H1 (cell line): ENCODE measurements around the gene POLN. TPM values are rescaled to one million over a fixed set of nuclear protein-coding genes. Genes with fewer than 3 reads are reported as not detected.

Experiments used
- CTCF ChIA-PET: fragments of 300-600 bp; sonication (Branson Sonifier 250); formaldehyde crosslinking; loops from one replicate; lab custom pipeline; 2021; ENCODE audit not compliant: partially characterized antibody; lab: Charles Lee
- POLR2A ChIA-PET: fragments of 300-600 bp; sonication (Branson Sonifier 250); formaldehyde crosslinking; loops from one replicate; lab custom pipeline; 2021; ENCODE audit warnings: inconsistent platforms; ENCODE audit not compliant: partially characterized antibody; lab: Charles Lee
- DNase-seq, 2 experiments: peaks; one replicate each; pipeline versions ENCODE4 v3.0.0 to v3.0.0-alpha.2; 2010 to 2022; ENCODE audit warnings: low spot score in 2 of 2, low read depth in 1 of 2, mixed read lengths in 1 of 2
- FAIRE-seq: peaks from 2 replicates; lab custom pipeline; 2011; peaks lifted over from hg19 to GRCh38; lab: Jason Lieb, UNC
- H2AFZ ChIP-seq: 2 replicates; pipeline ENCODE4 v1.8.1; 2012; ENCODE audit warnings: low read length, inconsistent platforms
- H2AK5ac ChIP-seq: 2 replicates; pipeline ENCODE4 v1.6.1; 2013; ENCODE audit warnings: low read depth, low read length
- H2BK120ac ChIP-seq: replicated peaks from 2 replicates; pipeline ENCODE3; 2013; ENCODE audit warnings: low read depth, low read length, inconsistent platforms
- H2BK12ac ChIP-seq: 2 replicates; pipeline ENCODE4 v1.6.1; 2013; ENCODE audit warnings: low read depth, low read length
- H2BK15ac ChIP-seq: 2 replicates; pipeline ENCODE4 v1.6.1; 2013; ENCODE audit warnings: low read length
- H2BK20ac ChIP-seq: 2 replicates; pipeline ENCODE4 v1.6.1; 2013; ENCODE audit warnings: low read length
- H2BK5ac ChIP-seq: 2 replicates; pipeline ENCODE4 v1.6.1; 2013; ENCODE audit warnings: low read depth, low read length
- H3K14ac ChIP-seq: 2 replicates; pipeline ENCODE4 v1.6.1; 2013; ENCODE audit warnings: inconsistent platforms; ENCODE audit not compliant: insufficient read length
- H3K18ac ChIP-seq: 2 replicates; pipeline ENCODE4 v1.6.1; 2013; ENCODE audit warnings: low read length; ENCODE audit errors: extremely low read depth
- H3K23ac ChIP-seq: 2 replicates; pipeline ENCODE4 v1.6.1; 2013; ENCODE audit warnings: inconsistent platforms; ENCODE audit not compliant: insufficient read length
- H3K23me2 ChIP-seq: 2 replicates; pipeline ENCODE4 v1.6.1; 2013; ENCODE audit warnings: low read depth, low read length
- H3K27ac ChIP-seq: 2 replicates; pipeline ENCODE4 v1.6.1; 2011; ENCODE audit warnings: low read depth, low read length, inconsistent platforms
- H3K27me3 ChIP-seq, 4 experiments: replicated peaks in 1 of 4; 1 replicate in 1 of 4; 2 replicates in 3 of 4; pipeline versions ENCODE4 v1.6.1 to v1.8.1; 2011 to 2013; ENCODE audit warnings: low read length in 3 of 4, mild to moderate bottlenecking in 3 of 4, inconsistent platforms in 2 of 4, mixed read lengths in 2 of 4, moderate library complexity in 1 of 4; ENCODE audit not compliant: control insufficient read depth in 3 of 4, insufficient read depth in 3 of 4; ENCODE audit errors: extremely low read depth in 1 of 4
- H3K36me3 ChIP-seq, 4 experiments: 2 replicates each; pipeline versions ENCODE4 v1.6.1 to v1.8.1; 2011 to 2013; ENCODE audit warnings: mild to moderate bottlenecking in 4 of 4, low read length in 3 of 4, moderate library complexity in 2 of 4, control low read depth in 1 of 4, inconsistent platforms in 1 of 4; ENCODE audit not compliant: insufficient read depth in 4 of 4, control insufficient read depth in 2 of 4
- H3K4ac ChIP-seq: replicated peaks from 2 replicates; pipeline ENCODE3; 2013; ENCODE audit warnings: low read length, low read depth, mixed read lengths, inconsistent platforms; ENCODE audit not compliant: insufficient read length
- H3K4me1 ChIP-seq, 4 experiments: replicated peaks in 1 of 4; 1 replicate in 1 of 4; 2 replicates in 3 of 4; pipeline versions ENCODE4 v1.6.1 to v1.8.1; 2011 to 2013; ENCODE audit warnings: low read length in 3 of 4, inconsistent platforms in 2 of 4, mixed read lengths in 1 of 4; ENCODE audit not compliant: insufficient read depth in 4 of 4, control insufficient read depth in 3 of 4
- H3K4me2 ChIP-seq, 2 experiments: 2 replicates each; pipeline versions ENCODE4 v1.6.1 to v1.8.1; 2011 to 2013; ENCODE audit warnings: low read depth in 2 of 2, low read length in 2 of 2, control low read depth in 1 of 2, inconsistent platforms in 1 of 2, mild to moderate bottlenecking in 1 of 2; ENCODE audit not compliant: insufficient read depth in 1 of 2
- H3K4me3 ChIP-seq, 4 experiments: fragments of 200-600, 300-600 bp in 1 of 4; sonication (generic), shearing (Covaris generic), sonication (Bioruptor Twin) in 1 of 4; 2 replicates each; pipeline versions ENCODE4 v1.5.1 to v1.8.1; 2011 to 2016; ENCODE audit warnings: low read length in 4 of 4, low read depth in 3 of 4, control low read depth in 2 of 4, inconsistent platforms in 2 of 4, mild to moderate bottlenecking in 2 of 4, mixed read lengths in 1 of 4, moderate library complexity in 1 of 4; ENCODE audit not compliant: insufficient read depth in 2 of 4; ENCODE audit errors: extremely low read depth in 1 of 4
- H3K56ac ChIP-seq: replicated peaks from 2 replicates; pipeline ENCODE3; 2013; ENCODE audit warnings: low read depth, mild to moderate bottlenecking, mixed read lengths, low read length, inconsistent platforms; ENCODE audit not compliant: insufficient read length
- H3K79me1 ChIP-seq: 2 replicates; pipeline ENCODE4 v1.6.1; 2013; ENCODE audit warnings: low read depth, low read length, control low read depth
- H3K79me2 ChIP-seq, 2 experiments: 2 replicates each; pipeline versions ENCODE4 v1.6.1 to v1.8.1; 2012 to 2013; ENCODE audit warnings: low read length in 2 of 2, mild to moderate bottlenecking in 2 of 2, inconsistent platforms in 1 of 2; ENCODE audit not compliant: insufficient read depth in 2 of 2, control insufficient read depth in 1 of 2
- H3K9ac ChIP-seq, 4 experiments: replicated peaks in 1 of 4; 1 replicate in 1 of 4; 2 replicates in 3 of 4; pipeline versions ENCODE4 v1.6.1 to v1.8.1; 2011 to 2013; ENCODE audit warnings: low read depth in 3 of 4, low read length in 3 of 4, control low read depth in 2 of 4, mild to moderate bottlenecking in 2 of 4, moderate library complexity in 2 of 4, inconsistent platforms in 1 of 4; ENCODE audit errors: extremely low read depth in 1 of 4
- H3K9me3 ChIP-seq, 2 experiments: 2 replicates each; pipeline versions ENCODE4 v1.6.1 to v1.8.1; 2012 to 2013; ENCODE audit warnings: mild to moderate bottlenecking in 2 of 2, moderate library complexity in 2 of 2, control low read depth in 1 of 2, inconsistent platforms in 1 of 2, low read depth in 1 of 2, low read length in 1 of 2, mixed read lengths in 1 of 2; ENCODE audit not compliant: insufficient read depth in 2 of 2
- H4K20me1 ChIP-seq, 2 experiments: replicated peaks in 1 of 2; 2 replicates each; pipeline versions ENCODE3 to v1.8.1; 2011 to 2013; ENCODE audit warnings: inconsistent platforms in 2 of 2, low read length in 2 of 2, mild to moderate bottlenecking in 1 of 2; ENCODE audit not compliant: insufficient read depth in 2 of 2, control insufficient read depth in 1 of 2
- H4K5ac ChIP-seq: 2 replicates; pipeline ENCODE4 v1.6.1; 2013; ENCODE audit warnings: low read length, low read depth, mixed read lengths, inconsistent platforms; ENCODE audit not compliant: insufficient read length
- H4K8ac ChIP-seq: 2 replicates; pipeline ENCODE4 v1.8.0; 2013; ENCODE audit warnings: mild to moderate bottlenecking, moderate library complexity, low read length, inconsistent platforms; ENCODE audit not compliant: insufficient read depth; ENCODE audit errors: extremely low read depth
- H4K91ac ChIP-seq: replicated peaks from 2 replicates; pipeline ENCODE3; 2013; ENCODE audit warnings: low read length, mixed read lengths, inconsistent platforms; ENCODE audit not compliant: insufficient read length
- ASH2L ChIP-seq: fragments of 200-600, 300-600 bp; sonication (generic); IDR thresholded peaks from one replicate; pipeline ENCODE4 v1.7.1; 2017; ENCODE audit warnings: low read length
- BCL11A ChIP-seq, 2 experiments: IDR thresholded peaks; one replicate each; pipeline ENCODE4 v1.6.1; 2011; ENCODE audit warnings: low read depth in 2 of 2, low read length in 2 of 2, mild to moderate bottlenecking in 2 of 2
- CBX8 ChIP-seq: fragments of 300-800, 300-1000 bp; sonication (generic); IDR thresholded peaks from 2 replicates; pipeline ENCODE4 v1.7.1; 2016; ENCODE audit warnings: low read depth, low read length, borderline replicate concordance
- CHD1 ChIP-seq: IDR thresholded peaks from 2 replicates; pipeline ENCODE4 v1.6.1; 2012; ENCODE audit warnings: low read depth, low read length, improper control_type of control experiment
- CREB1 ChIP-seq: IDR thresholded peaks from 2 replicates; pipeline ENCODE4 v1.6.1; 2012; ENCODE audit warnings: inconsistent platforms
- HDAC2 ChIP-seq, 2 experiments: fragments of 300-600 bp in 1 of 2; sonication (generic) in 1 of 2; IDR thresholded peaks; 2 replicates each; pipeline ENCODE4 v1.6.1; 2011 to 2012; ENCODE audit warnings: low read depth in 2 of 2, low read length in 2 of 2, mild to moderate bottlenecking in 2 of 2, moderate library complexity in 2 of 2, borderline replicate concordance in 1 of 2, inconsistent platforms in 1 of 2
- HDAC6 ChIP-seq: IDR thresholded peaks from one replicate; pipeline ENCODE4 v1.7.1; 2012; ENCODE audit warnings: low read depth, mild to moderate bottlenecking, inconsistent platforms, low read length, moderate library complexity
- NANOG ChIP-seq: IDR thresholded peaks from 2 replicates; pipeline ENCODE4 v1.6.1; 2011; ENCODE audit warnings: low read length, low read depth, mild to moderate bottlenecking, inconsistent platforms; ENCODE audit not compliant: insufficient read depth, poor library complexity, severe bottlenecking
- POLR2A ChIP-seq, 2 experiments: IDR thresholded peaks; 1 replicate in 1 of 2; 2 replicates in 1 of 2; pipeline ENCODE4 v1.6.1; 2011; ENCODE audit warnings: low read depth in 2 of 2, low read length in 2 of 2, mild to moderate bottlenecking in 2 of 2; ENCODE audit errors: control extremely low read depth in 1 of 2
- RNF2 ChIP-seq: fragments of 200-900, 300-1000 bp; sonication (generic); IDR thresholded peaks from 2 replicates; pipeline ENCODE4 v1.7.1; 2016; ENCODE audit warnings: borderline replicate concordance, low read depth, mild to moderate bottlenecking, antibody characterized with exemption, low read length; ENCODE audit not compliant: poor library complexity, severe bottlenecking; ENCODE audit errors: missing control alignments
- RXRA ChIP-seq: IDR thresholded peaks from 2 replicates; pipeline ENCODE4 v1.6.1; 2011; ENCODE audit warnings: low read depth, mild to moderate bottlenecking, low read length, moderate library complexity; ENCODE audit not compliant: insufficient read depth
- SAP30 ChIP-seq: fragments of 300-600 bp; sonication (generic); IDR thresholded peaks from 2 replicates; pipeline ENCODE4 v1.7.1; 2012; ENCODE audit warnings: low read length, moderate library complexity, mild to moderate bottlenecking, inconsistent platforms; ENCODE audit not compliant: insufficient read depth, insufficient replicate concordance
- SIRT6 ChIP-seq: IDR thresholded peaks from one replicate; pipeline ENCODE4 v1.7.1; 2012; ENCODE audit warnings: low read length, inconsistent platforms
- SP4 ChIP-seq: IDR thresholded peaks from 2 replicates; pipeline ENCODE4 v1.6.1; 2012; ENCODE audit warnings: low read length, inconsistent platforms
- SUZ12 ChIP-seq: fragments of 200-600 bp; sonication (generic); IDR thresholded peaks from 2 replicates; pipeline ENCODE4 v1.6.1; 2012; ENCODE audit warnings: mild to moderate bottlenecking, inconsistent platforms, low read length, moderate library complexity, mixed read lengths
- WGBS, 2 experiments: shearing (Covaris generic) in 1 of 2; methylation state at CpG; one replicate each; pipeline versions ENCODE4 v1.1.6 to v1.1.7; 2013 to 2015; ENCODE audit warnings: low lambda C conversion rate in 2 of 2, mixed read lengths in 2 of 2, inconsistent platforms in 1 of 2, low coverage in 1 of 2, missing lambda C conversion rate in 1 of 2; ENCODE audit not compliant: insufficient replicate concordance in 2 of 2, insufficient coverage in 1 of 2, insufficient read length in 1 of 2; ENCODE audit errors: extremely low coverage in 1 of 2, missing lambda C conversion rate in 1 of 2; 5-methylcytosine and 5-hydroxymethylcytosine counted together
- polyA plus RNA-seq, 7 experiments: library from polyadenylated mRNA; depleted of rRNA in 3 of 7; stranded (reverse) in 5 of 7; unstranded in 2 of 7; fragments of >200 nt in 5 of 7; fragments of 200-250 nt in 2 of 7; gene quantifications; 1 replicate in 5 of 7; 2 replicates in 1 of 7; 4 replicates in 1 of 7; pipeline versions ENCODE4 v1.2.1 to v1.2.3, GENCODE V29; 2011 to 2013; ENCODE audit warnings: missing spikeins in 2 of 7, mixed read lengths in 2 of 7
- total RNA-seq: library from RNA; stranded (reverse); fragmentation: NEBNext Ultra II Directional; extraction: Animal tissue kit (Norgen Biotek cat#: 25700); gene quantifications from 2 replicates; pipeline ENCODE4 v1.2.1, GENCODE V29; 2021

The POLN gene
- total and polyA plus RNA-seq, 2 of the 8 experiments (the other 6 are each of a cell fraction or from before 2014, with no cell fraction given), result 0.98 to 1.5 TPM

DNA sequence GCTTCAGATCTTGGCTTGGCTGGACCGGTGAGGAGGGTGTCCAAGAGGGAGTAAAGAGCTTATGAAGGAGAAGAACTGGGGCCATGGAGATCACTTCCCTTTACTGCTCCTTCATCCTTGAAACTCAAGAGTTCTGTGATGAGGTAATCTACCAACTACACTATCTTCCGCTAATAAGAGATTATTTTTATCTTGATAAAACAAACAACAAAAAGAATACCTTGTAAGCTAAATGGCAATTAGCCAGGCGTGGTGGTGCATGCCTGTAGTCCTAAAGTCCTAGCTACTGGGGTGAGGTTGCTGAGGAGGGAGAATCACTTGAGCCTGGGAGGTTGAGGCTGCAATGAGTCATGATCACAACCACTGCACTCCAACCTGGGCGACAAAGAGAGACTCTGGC, 47.4 kb downstream of the POLN start:
- H2AK5ac ChIP-seq, result no peak overlapping the region
- H3K9me3 ChIP-seq, result no peaks in the 10 kb centered on the region
- H4K8ac ChIP-seq, result no peak overlapping the region
- no peak overlapping the region for H2BK15ac ChIP-seq
- no peak overlapping the region for H3K4ac ChIP-seq
- H3K36me3 ChIP-seq, result no peaks in the 10 kb centered on the region
- ChIA-PET POLR2A (no interaction called here), CTCF (interaction anchor here (1.1 to 1.9 kb wide), 2 partner anchors 16 to 168 kb away, joined by 3 to 7 read pairs; no protein-coding TSS in a partner anchor)
- no peaks in the 10 kb centered on the region; the same call in 1 of the 2 replicates for H3K79me1 ChIP-seq
- H3K79me2 ChIP-seq, result no peaks in the 10 kb centered on the region
- FAIRE-seq, result no peak
- no peak overlapping the region for H3K9ac ChIP-seq
- H2AFZ ChIP-seq, result no peak overlapping the region
- H3K4me3 ChIP-seq, result no peak overlapping the region
- H3K27me3 ChIP-seq, result no peaks in the 10 kb centered on the region
- no peak overlapping the region for H2BK20ac ChIP-seq
- no peak for DNase-seq
- no peak overlapping the region for H3K27ac ChIP-seq
- no peak overlapping the region for H2BK12ac ChIP-seq
- H2BK5ac ChIP-seq, result no peak overlapping the region
- no peak overlapping the region for H3K56ac ChIP-seq
- H3K4me2 ChIP-seq, result no peak overlapping the region
- H4K91ac ChIP-seq, result no peak overlapping the region
- no peak overlapping the region for H3K23ac ChIP-seq
- no peaks in the 10 kb centered on the region for H4K20me1 ChIP-seq
- no peak overlapping the region for H2BK120ac ChIP-seq
- no peak overlapping the region for H3K18ac ChIP-seq
- no peak overlapping the region for H4K5ac ChIP-seq
- no peak overlapping the region for H3K14ac ChIP-seq
- no peaks in the 10 kb centered on the region for H3K4me1 ChIP-seq
- WGBS, 2 experiments, result 89% methylated on average over 4 of the region's 4 CpGs; no CpG with 5 or more reads in 1 of the 2 experiments
- H3K23me2 ChIP-seq, result no peaks in the 10 kb centered on the region
- TF ChIP-seq RXRA (no peak), POLR2A (IDR thresholded peaks at IDR 0.05; ENCODE audit: control extremely low read depth in 1 of 2, low read depth in 2 of 2, low read length in 2 of 2) (no peak), BCL11A (IDR thresholded peaks at IDR 0.05; ENCODE audit: low read depth in 2 of 2, low read length in 2 of 2) (no peak), SP4 (no peak), NANOG (no peak), HDAC6 (no peak), CBX8 (no peak), SIRT6 (no peak), CREB1 (no peak), ASH2L (no peak), RNF2 (no peak), SAP30 (no peak), CHD1 (no peak), SUZ12 (no peak), HDAC2 (IDR thresholded peaks at IDR 0.05; ENCODE audit: borderline replicate concordance in 1 of 2, low read depth in 2 of 2, low read length in 2 of 2) (no peak)
